Measurements from ENCODE around the gene CHST1. TPM values are rescaled to one million over a fixed set of nuclear protein-coding genes. Genes with fewer than 3 reads are reported as not detected.
A peak's percentile ranks its signal among the peaks of the same experiment; 100 is the strongest.

CHST1 gene
- total RNA-seq, 1 experiment from 2014 or later, result not detected

DNA sequence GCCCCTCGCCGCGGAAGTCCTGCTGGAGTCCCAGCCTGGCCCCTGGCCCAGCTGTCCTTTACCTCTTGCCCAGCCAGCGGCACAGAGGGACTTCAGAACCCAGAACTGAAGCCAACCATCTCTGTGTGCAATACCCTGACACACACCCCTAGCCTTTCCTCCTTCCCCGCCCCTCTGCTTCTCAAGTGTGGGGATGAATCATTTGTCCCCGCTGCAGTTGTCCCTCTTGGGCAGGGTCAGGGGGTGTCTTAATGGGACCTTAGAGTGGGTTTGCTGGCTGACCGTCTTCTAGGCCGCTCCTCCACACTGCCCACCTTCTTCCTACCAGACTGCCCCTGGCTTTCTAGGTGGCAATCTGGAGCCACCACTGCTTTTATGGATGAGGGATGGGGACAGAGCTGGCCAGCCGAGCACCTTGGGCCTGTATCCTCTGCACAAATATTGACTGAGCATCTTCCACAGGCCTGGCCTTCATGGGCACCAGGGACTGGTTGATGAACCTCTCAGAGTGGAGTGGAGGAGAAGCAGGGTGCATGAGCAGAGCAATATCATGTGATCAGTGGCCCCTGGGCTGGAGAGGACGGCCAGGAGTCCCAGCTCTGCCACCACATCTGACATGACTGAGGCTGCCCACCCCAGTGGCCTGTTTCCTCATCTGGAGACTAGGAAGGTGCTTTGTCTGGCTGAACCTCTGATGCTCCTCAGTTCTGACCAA lies 668 bp upstream of the CHST1 start:
- TF ChIP-seq EZH2phosphoT487 (IDR thresholded peaks at IDR 0.05; ENCODE audit: borderline replicate concordance, low read length), result no peak
- TF ChIP-seq, protein P1, sequence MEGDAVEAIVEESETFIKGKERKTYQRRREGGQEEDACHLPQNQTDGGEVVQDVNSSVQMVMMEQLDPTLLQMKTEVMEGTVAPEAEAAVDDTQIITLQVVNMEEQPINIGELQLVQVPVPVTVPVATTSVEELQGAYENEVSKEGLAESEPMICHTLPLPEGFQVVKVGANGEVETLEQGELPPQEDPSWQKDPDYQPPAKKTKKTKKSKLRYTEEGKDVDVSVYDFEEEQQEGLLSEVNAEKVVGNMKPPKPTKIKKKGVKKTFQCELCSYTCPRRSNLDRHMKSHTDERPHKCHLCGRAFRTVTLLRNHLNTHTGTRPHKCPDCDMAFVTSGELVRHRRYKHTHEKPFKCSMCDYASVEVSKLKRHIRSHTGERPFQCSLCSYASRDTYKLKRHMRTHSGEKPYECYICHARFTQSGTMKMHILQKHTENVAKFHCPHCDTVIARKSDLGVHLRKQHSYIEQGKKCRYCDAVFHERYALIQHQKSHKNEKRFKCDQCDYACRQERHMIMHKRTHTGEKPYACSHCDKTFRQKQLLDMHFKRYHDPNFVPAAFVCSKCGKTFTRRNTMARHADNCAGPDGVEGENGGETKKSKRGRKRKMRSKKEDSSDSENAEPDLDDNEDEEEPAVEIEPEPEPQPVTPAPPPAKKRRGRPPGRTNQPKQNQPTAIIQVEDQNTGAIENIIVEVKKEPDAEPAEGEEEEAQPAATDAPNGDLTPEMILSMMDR (conservative IDR thresholded peaks at IDR 0.05; ENCODE audit: low read depth, low read length), result no peak
- no peak for TF ChIP-seq EZH2 (IDR thresholded peaks at IDR 0.05; ENCODE audit: low read length, unreplicated experiment)
- CTCF ChIA-PET, result no interaction called here
- DNase-seq, result no peak
- Histone ChIP-seq H3K27me3 (ENCODE audit: low read length) (peaks cover 75% of the 10 kb centered on the region), H3K9ac (ENCODE audit: low read length) (no peak overlapping the region), H4K20me1 (ENCODE audit: low read length) (no peaks in the 10 kb centered on the region), H2AFZ (ENCODE audit: low read length) (no peak overlapping the region), H3K4me2 (ENCODE audit: low read length) (no peak overlapping the region), H3K4me3 (ENCODE audit: low read length) (no peak overlapping the region), H3K9me2 (replicated peaks; ENCODE audit: low read length) (no peaks in the 10 kb centered on the region), H3K27ac (ENCODE audit: low read length) (no peak overlapping the region), H3K4me1 (ENCODE audit: insufficient read depth, low read length) (no peaks in the 10 kb centered on the region), H3K79me2 (ENCODE audit: low read length) (no peaks in the 10 kb centered on the region), H3K9me3 (ENCODE audit: low read length) (no peaks in the 10 kb centered on the region), H3K36me3 (ENCODE audit: low read depth, low read length) (no peaks in the 10 kb centered on the region), H3F3A (ENCODE audit: low read length, unreplicated experiment) (no peaks in the 10 kb centered on the region)
- intact Hi-C loops (cut with micrococcal nuclease), result no loop called here
- BruUV-seq (replicated peaks), result no TSS peak
- POLR2A ChIA-PET (ENCODE audit: unreplicated experiment), result no interaction called here
- no peak for ATAC-seq

DNA sequence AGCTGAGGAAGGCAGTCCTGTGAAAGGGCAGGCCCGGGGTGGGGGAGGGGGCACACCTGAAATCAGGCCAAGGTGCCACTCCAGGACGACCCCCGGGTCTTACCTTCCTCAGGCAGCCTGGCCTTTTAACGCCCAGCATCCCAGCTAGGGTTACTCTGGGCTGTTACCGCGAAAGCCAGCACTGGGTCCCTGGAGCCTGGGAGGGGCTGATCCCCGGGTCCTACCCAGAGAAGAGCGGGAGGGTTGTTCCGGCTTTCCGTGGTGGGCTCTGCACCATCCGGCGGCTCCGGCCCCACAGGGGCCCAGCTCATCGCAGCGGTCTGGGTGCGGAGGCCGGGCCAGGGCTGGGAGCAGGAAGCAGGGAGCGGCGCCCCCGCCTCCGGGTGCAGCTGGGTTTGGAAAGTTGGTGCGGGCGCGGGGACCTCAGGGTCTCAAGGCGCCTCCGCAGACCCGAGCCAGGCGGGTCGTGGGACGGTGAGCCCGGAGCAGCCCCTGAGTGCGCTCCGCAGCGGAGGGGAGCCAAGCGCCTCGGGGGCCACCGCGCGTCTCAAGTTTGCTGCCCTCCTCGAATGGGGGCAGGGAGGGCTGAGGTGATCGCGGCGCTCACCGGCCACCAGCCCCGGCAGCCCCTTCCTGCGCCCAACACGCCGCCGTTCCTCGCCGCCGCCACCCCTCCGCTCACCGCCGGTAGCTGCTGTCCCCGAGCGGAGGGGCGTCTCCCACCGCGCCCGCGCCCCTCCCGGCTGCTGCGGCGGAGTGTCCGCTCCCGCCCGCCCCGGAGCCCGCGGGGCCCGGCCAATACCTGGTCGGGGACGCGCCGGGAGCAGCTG lies 831 bp downstream of the CHST1 start:
- ATAC-seq, result no peak
- Histone ChIP-seq H3K4me3 (ENCODE audit: low read length) (peak overlapping the region; percentile 32; the same call in 1 of the 2 replicates), H3K9me2 (replicated peaks; ENCODE audit: low read length) (no peaks in the 10 kb centered on the region), H3K9me3 (ENCODE audit: low read length) (no peaks in the 10 kb centered on the region), H2AFZ (ENCODE audit: low read length) (no peak overlapping the region), H3K4me2 (ENCODE audit: low read length) (peak overlapping the region; percentile 31; the same call in 1 of the 2 replicates), H3K36me3 (ENCODE audit: low read depth, low read length) (no peaks in the 10 kb centered on the region), H3F3A (ENCODE audit: low read length, unreplicated experiment) (no peaks in the 10 kb centered on the region), H4K20me1 (ENCODE audit: low read length) (no peaks in the 10 kb centered on the region), H3K27ac (ENCODE audit: low read length) (no peak overlapping the region), H3K79me2 (ENCODE audit: low read length) (no peaks in the 10 kb centered on the region), H3K4me1 (ENCODE audit: insufficient read depth, low read length) (no peaks in the 10 kb centered on the region), H3K27me3 (ENCODE audit: low read length) (peaks cover 89% of the 10 kb centered on the region), H3K9ac (ENCODE audit: low read length) (no peak overlapping the region)
- no peak for DNase-seq
- CTCF ChIA-PET, result no interaction called here
- BruUV-seq (replicated peaks), result no TSS peak
- intact Hi-C loops (cut with micrococcal nuclease), result no loop called here
- POLR2A ChIA-PET (ENCODE audit: unreplicated experiment), result no interaction called here
- TF ChIP-seq EZH2phosphoT487 (IDR thresholded peaks at IDR 0.05; ENCODE audit: borderline replicate concordance, low read length) (no peak; the same call in 1 of the 2 replicates), EZH2 (IDR thresholded peaks at IDR 0.05; ENCODE audit: low read length, unreplicated experiment) (peak; percentile 42)

DNA sequence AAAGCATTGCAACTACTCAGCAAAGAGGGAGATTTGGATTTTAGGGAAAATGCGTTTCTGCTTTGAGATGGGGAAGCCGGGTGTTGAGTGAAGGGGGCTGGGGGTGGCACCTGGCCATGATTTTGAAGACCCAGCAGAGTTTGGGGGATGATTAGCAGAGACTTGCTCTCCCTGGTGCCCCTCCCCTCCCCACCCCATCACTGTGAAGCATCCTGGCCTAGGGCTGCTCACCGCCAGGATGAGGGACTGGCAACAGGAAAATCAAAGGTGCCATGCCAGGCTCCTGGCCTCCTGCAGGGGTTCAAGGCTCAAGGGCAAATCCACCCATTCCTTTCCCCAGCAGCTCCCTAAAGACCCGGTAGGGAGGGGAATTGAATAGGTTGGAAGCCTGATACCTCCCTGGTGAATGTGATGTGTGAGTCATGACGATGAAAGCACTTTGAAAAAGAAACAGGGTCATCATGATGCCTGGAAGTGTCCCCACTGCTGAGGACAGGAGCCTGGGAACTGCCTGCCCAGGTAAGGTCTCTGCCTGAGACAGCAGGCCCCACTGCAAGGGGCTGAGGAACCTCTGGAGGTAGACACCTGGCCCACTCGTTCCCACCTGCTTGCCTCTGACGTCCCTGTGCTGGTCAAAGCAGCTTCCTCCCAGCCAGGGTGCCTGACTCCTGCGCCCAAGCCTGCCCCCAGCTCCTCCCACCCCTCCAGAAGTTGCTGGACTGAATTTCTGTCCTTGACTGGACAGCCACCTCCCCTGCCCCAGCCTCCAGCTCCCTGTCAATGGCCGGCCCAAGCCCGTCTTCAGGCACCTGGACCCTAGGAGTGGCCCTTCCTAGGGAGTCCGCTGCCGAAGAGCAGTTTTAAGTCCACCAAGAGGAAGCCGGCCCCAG lies 1.7 kb downstream of the CHST1 start:
- no peak overlapping the region for H2AFZ ChIP-seq (ENCODE audit: low read length)
- POLR2A ChIA-PET (ENCODE audit: unreplicated experiment), result no interaction called here
- CTCF ChIA-PET, result no interaction called here
- H3K36me3 ChIP-seq (ENCODE audit: low read depth, low read length), result no peaks in the 10 kb centered on the region
- no peaks in the 10 kb centered on the region for H3K9me2 ChIP-seq (replicated peaks; ENCODE audit: low read length)
- H4K20me1 ChIP-seq (ENCODE audit: low read length), result no peaks in the 10 kb centered on the region
- H3K79me2 ChIP-seq (ENCODE audit: low read length), result no peaks in the 10 kb centered on the region
- no peak overlapping the region for H3K4me3 ChIP-seq (ENCODE audit: low read length)
- H3F3A ChIP-seq (ENCODE audit: low read length, unreplicated experiment), result no peaks in the 10 kb centered on the region
- ATAC-seq, result no peak
- no peak for TF ChIP-seq EZH2 (IDR thresholded peaks at IDR 0.05; ENCODE audit: low read length, unreplicated experiment)
- TF ChIP-seq, protein P1 (conservative IDR thresholded peaks at IDR 0.05; ENCODE audit: low read depth, low read length), result no peak
- no peak for TF ChIP-seq EZH2phosphoT487 (IDR thresholded peaks at IDR 0.05; ENCODE audit: borderline replicate concordance, low read length)
- peak; percentile 3 for DNase-seq
- no peak overlapping the region for H3K9ac ChIP-seq (ENCODE audit: low read length)
- intact Hi-C loops (cut with micrococcal nuclease), result no loop called here
- no peak overlapping the region for H3K4me2 ChIP-seq (ENCODE audit: low read length)
- peaks cover 86% of the 10 kb centered on the region for H3K27me3 ChIP-seq (ENCODE audit: low read length)
- no peak overlapping the region for H3K27ac ChIP-seq (ENCODE audit: low read length)
- H3K9me3 ChIP-seq (ENCODE audit: low read length), result no peaks in the 10 kb centered on the region
- H3K4me1 ChIP-seq (ENCODE audit: insufficient read depth, low read length), result no peaks in the 10 kb centered on the region
- no TSS peak for BruUV-seq (replicated peaks)

Data from PC-3 (cell line).